K562 (cell line): Measurements from ENCODE around the gene CPTP. TPM values are rescaled to one million over a fixed set of nuclear protein-coding genes. Genes with fewer than 3 reads are reported as not detected.

Source experiments
- CC2D1A ChIP-seq: fragments of 450-650 bp; IDR thresholded peaks from 2 replicates; pipeline ENCODE4 v1.6.1; 2017; ENCODE audit warnings: mild to moderate bottlenecking
- CGGBP1 ChIP-seq: fragments of 250-450 bp; sonication (Bioruptor Pico); IDR thresholded peaks from 2 replicates; pipeline ENCODE4 v1.9.0; 2021; ENCODE audit warnings: mild to moderate bottlenecking
- MTA3 ChIP-seq: fragments of 450-650 bp; formaldehyde crosslinking; IDR thresholded peaks from 2 replicates; pipeline ENCODE4 v1.6.1; 2017; ENCODE audit warnings: mild to moderate bottlenecking, borderline replicate concordance
- ZBTB8A ChIP-seq: fragments of 450-650 bp; IDR thresholded peaks from 2 replicates; pipeline ENCODE4 v1.6.1; 2018; ENCODE audit warnings: mild to moderate bottlenecking, moderate library complexity; ENCODE audit not compliant: partially characterized antibody
- ZNF766 ChIP-seq: fragments of 200-800 bp; sonication (Bioruptor generic); conservative IDR thresholded peaks from 2 replicates; pipeline ENCODE4 v1.6.1; 2016; ENCODE audit warnings: missing genetic modification characterization, missing compliant biosample characterization
- polyA plus RNA-seq, 8 experiments: library from polyadenylated mRNA; depleted of rRNA in 4 of 8; stranded (reverse) in 5 of 8; unstranded in 3 of 8; fragments of >200 nt; fragmentation: Nextera tagmentation in 2 of 8; fragmentation: Illumina TruSeq in 1 of 8; extraction: Ambion mirVana in 2 of 8; extraction: Trizol in 1 of 8; gene quantifications; 2 replicates each; pipeline versions ENCODE4 v1.2.1 to v1.2.3, GENCODE V29; 2011 to 2014; ENCODE audit warnings: inconsistent platforms in 1 of 8, missing spikeins in 1 of 8
- total RNA-seq, 7 experiments: library from RNA; depleted of rRNA in 6 of 7; stranded (reverse); fragments of >200 nt in 6 of 7; fragmentation: Illumina TruSeq in 2 of 7; extraction: Trizol in 2 of 7; gene quantifications; 2 replicates each; pipeline versions ENCODE4 v1.2.1 to v1.2.3, GENCODE V29; 2011 to 2021; ENCODE audit warnings: low replicate concordance in 1 of 7
- TF ChIP-seq, protein P1 (sequence below), 2 experiments: fragments of 150-350 bp in 1 of 2; IDR thresholded peaks; 2 replicates each; pipeline ENCODE4 v1.6.1; 2012 to 2016; ENCODE audit warnings: low read depth in 2 of 2, low read length in 2 of 2, mild to moderate bottlenecking in 1 of 2, moderate library complexity in 1 of 2
- TF ChIP-seq, protein P2 (sequence below): fragments of 450-650 bp; IDR thresholded peaks from 2 replicates; pipeline ENCODE4 v1.6.1; 2016; ENCODE audit warnings: low read depth

Gene CPTP
- total and polyA plus RNA-seq, 9 of the 15 experiments (the other 6 are each of a cell fraction or from before 2014, with no cell fraction given), result 0.11 to 25.8 (median 3.5) TPM

DNA sequence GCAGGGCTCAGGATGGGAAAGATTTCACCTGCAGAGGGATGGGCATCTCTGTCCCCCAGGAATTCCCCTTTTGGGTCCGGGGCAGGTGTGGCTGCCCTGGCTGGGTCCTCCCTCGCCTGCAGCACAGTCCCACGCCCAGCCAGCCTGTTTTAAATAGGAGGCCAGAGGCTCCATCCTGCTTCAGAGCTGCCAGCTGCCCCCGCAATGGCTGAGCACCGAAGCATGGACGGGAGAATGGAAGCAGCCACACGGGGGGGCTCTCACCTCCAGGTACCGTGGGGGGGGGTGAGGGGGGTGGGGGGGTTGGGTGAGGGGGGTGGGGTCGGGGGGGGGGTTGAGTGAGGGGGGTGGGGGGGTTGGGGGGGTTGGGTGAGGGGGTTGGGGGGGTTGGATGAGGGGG is 40.8 kb upstream of the CPTP start (continued):
- TF ChIP-seq, protein P1, sequence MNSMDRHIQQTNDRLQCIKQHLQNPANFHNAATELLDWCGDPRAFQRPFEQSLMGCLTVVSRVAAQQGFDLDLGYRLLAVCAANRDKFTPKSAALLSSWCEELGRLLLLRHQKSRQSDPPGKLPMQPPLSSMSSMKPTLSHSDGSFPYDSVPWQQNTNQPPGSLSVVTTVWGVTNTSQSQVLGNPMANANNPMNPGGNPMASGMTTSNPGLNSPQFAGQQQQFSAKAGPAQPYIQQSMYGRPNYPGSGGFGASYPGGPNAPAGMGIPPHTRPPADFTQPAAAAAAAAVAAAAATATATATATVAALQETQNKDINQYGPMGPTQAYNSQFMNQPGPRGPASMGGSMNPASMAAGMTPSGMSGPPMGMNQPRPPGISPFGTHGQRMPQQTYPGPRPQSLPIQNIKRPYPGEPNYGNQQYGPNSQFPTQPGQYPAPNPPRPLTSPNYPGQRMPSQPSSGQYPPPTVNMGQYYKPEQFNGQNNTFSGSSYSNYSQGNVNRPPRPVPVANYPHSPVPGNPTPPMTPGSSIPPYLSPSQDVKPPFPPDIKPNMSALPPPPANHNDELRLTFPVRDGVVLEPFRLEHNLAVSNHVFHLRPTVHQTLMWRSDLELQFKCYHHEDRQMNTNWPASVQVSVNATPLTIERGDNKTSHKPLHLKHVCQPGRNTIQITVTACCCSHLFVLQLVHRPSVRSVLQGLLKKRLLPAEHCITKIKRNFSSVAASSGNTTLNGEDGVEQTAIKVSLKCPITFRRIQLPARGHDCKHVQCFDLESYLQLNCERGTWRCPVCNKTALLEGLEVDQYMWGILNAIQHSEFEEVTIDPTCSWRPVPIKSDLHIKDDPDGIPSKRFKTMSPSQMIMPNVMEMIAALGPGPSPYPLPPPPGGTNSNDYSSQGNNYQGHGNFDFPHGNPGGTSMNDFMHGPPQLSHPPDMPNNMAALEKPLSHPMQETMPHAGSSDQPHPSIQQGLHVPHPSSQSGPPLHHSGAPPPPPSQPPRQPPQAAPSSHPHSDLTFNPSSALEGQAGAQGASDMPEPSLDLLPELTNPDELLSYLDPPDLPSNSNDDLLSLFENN (IDR thresholded peaks at IDR 0.05; ENCODE audit: low read depth in 2 of 2, low read length in 2 of 2), result no peak
- TF ChIP-seq CGGBP1 (CRISPR knock-in tag) (no peak), MTA3 (no peak), ZBTB8A (no peak), ZNF766 (CRISPR knock-in tag) (no peak), CC2D1A (no peak)
- TF ChIP-seq, protein P2, sequence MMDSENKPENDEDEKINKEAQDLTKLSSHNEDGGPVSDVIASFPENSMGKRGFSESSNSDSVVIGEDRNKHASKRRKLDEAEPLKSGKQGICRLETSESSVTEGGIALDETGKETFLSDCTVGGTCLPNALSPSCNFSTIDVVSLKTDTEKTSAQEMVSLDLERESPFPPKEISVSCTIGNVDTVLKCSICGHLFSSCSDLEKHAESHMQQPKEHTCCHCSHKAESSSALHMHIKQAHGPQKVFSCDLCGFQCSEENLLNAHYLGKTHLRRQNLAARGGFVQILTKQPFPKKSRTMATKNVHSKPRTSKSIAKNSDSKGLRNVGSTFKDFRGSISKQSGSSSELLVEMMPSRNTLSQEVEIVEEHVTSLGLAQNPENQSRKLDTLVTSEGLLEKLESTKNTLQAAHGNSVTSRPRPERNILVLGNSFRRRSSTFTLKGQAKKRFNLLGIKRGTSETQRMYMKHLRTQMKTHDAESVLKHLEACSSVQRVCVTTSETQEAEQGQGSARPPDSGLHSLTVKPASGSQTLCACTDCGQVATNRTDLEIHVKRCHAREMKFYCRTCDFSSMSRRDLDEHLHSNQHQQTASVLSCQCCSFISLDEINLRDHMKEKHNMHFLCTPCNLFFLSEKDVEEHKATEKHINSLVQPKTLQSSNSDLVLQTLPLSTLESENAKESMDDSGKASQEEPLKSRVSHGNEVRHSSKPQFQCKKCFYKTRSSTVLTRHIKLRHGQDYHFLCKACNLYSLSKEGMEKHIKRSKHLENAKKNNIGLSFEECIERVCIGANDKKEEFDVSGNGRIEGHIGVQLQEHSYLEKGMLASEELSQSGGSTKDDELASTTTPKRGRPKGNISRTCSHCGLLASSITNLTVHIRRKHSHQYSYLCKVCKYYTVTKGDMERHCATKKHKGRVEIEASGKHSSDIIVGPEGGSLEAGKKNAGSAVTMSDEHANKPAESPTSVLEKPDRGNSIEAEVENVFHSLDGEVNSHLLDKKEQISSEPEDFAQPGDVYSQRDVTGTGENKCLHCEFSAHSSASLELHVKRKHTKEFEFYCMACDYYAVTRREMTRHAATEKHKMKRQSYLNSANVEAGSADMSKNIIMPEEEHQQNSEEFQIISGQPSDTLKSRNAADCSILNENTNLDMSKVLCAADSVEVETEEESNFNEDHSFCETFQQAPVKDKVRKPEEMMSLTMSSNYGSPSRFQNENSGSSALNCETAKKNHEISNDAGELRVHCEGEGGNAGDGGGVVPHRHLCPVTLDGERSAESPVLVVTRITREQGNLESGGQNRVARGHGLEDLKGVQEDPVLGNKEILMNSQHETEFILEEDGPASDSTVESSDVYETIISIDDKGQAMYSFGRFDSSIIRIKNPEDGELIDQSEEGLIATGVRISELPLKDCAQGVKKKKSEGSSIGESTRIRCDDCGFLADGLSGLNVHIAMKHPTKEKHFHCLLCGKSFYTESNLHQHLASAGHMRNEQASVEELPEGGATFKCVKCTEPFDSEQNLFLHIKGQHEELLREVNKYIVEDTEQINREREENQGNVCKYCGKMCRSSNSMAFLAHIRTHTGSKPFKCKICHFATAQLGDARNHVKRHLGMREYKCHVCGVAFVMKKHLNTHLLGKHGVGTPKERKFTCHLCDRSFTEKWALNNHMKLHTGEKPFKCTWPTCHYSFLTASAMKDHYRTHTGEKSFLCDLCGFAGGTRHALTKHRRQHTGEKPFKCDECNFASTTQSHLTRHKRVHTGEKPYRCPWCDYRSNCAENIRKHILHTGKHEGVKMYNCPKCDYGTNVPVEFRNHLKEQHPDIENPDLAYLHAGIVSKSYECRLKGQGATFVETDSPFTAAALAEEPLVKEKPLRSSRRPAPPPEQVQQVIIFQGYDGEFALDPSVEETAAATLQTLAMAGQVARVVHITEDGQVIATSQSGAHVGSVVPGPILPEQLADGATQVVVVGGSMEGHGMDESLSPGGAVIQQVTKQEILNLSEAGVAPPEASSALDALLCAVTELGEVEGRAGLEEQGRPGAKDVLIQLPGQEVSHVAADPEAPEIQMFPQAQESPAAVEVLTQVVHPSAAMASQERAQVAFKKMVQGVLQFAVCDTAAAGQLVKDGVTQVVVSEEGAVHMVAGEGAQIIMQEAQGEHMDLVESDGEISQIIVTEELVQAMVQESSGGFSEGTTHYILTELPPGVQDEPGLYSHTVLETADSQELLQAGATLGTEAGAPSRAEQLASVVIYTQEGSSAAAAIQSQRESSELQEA, result no peak
